ENCODE results near the gene CLCN5. TPM values are rescaled to one million over a fixed set of nuclear protein-coding genes. Genes with fewer than 3 reads are reported as not detected.
A peak's percentile ranks its signal among the peaks of the same experiment; 100 is the strongest.
"Not testable (repeated sequence)": the region's sequence is repeated elsewhere in the genome, so short reads cannot be mapped to it uniquely, and the experiment has no call there.

Gene CLCN5
- total and polyA plus RNA-seq, 8 donors = 1.5 to 5.3 (median 2.5) TPM

DNA sequence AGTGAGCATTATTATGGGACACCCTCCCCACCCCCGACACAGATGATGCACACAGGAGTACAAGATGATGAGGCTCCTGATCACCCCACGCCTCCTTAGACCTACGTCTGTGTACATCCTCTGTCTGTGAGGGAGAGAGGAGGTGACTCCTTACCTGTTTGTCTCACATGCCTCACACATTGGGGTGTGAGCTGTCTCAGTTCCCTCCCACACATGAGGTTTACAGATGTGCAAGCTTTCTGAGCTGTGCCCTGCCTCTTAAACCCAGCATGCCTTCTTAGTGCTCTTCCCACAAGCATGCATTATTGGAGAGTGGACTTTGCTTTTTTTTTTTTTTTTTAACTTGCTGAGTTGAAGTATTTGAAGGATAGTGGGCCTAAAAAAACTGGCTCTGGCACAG, 76.7 kb downstream of the CLCN5 start:
- no peak for DNase-seq
- Histone ChIP-seq H3K4me3 (no peak overlapping the region), H3K4me1 (no peaks in the 10 kb centered on the region), H3K27ac (no peak overlapping the region), H3K27me3 (no peaks in the 10 kb centered on the region), H3K36me3 (no peaks in the 10 kb centered on the region), H3K9me3 (no peaks in the 10 kb centered on the region)
- ATAC-seq = no peak
- TF ChIP-seq, protein P1, sequence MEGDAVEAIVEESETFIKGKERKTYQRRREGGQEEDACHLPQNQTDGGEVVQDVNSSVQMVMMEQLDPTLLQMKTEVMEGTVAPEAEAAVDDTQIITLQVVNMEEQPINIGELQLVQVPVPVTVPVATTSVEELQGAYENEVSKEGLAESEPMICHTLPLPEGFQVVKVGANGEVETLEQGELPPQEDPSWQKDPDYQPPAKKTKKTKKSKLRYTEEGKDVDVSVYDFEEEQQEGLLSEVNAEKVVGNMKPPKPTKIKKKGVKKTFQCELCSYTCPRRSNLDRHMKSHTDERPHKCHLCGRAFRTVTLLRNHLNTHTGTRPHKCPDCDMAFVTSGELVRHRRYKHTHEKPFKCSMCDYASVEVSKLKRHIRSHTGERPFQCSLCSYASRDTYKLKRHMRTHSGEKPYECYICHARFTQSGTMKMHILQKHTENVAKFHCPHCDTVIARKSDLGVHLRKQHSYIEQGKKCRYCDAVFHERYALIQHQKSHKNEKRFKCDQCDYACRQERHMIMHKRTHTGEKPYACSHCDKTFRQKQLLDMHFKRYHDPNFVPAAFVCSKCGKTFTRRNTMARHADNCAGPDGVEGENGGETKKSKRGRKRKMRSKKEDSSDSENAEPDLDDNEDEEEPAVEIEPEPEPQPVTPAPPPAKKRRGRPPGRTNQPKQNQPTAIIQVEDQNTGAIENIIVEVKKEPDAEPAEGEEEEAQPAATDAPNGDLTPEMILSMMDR (IDR thresholded peaks at IDR 0.05) = no peak
- no peak for FAIRE-seq
- intact Hi-C loops (cut with DNase I) = no loop called here
- WGBS, 2 donors = 91 to 93% methylated on average over 3 of the region's 3 CpGs

DNA sequence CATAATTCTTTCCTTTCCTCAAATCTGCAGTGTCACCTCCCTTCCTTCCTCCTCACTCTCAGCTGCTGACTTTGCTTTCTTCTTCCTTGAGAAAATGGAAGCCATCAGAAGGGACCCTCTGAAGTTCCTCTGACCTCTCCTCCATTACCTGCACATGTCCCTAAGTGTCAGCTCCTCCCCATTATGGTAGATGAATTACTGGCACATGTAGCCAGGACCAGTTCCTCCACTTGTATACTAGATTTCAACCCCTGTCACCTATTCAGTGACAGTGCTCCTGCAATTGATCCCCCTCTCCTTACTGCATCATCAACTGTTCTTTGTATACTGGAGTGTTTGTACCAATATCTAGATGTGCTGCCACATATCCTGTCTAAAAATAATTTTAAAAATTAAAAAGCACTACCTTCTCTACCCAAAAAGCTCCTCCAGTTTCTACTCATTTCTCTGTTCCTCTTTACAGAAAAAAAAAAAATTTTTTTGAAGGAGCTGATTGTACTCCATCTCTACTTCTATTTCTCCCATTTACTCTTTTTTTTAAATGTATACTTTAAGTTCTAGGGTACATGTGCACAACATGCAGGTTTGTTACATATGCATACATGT, 78.6 kb downstream of the CLCN5 start:
- Histone ChIP-seq H3K4me3 (no peak overlapping the region), H3K27me3 (no peaks in the 10 kb centered on the region), H3K4me1 (no peaks in the 10 kb centered on the region), H3K36me3 (no peaks in the 10 kb centered on the region), H3K9me3 (no peaks in the 10 kb centered on the region), H3K27ac (no peak overlapping the region)
- TF ChIP-seq, protein P1 (IDR thresholded peaks at IDR 0.05) = no peak
- no peak for ATAC-seq
- no peak for FAIRE-seq
- intact Hi-C loops (cut with DNase I) = no loop called here
- DNase-seq = no peak

DNA sequence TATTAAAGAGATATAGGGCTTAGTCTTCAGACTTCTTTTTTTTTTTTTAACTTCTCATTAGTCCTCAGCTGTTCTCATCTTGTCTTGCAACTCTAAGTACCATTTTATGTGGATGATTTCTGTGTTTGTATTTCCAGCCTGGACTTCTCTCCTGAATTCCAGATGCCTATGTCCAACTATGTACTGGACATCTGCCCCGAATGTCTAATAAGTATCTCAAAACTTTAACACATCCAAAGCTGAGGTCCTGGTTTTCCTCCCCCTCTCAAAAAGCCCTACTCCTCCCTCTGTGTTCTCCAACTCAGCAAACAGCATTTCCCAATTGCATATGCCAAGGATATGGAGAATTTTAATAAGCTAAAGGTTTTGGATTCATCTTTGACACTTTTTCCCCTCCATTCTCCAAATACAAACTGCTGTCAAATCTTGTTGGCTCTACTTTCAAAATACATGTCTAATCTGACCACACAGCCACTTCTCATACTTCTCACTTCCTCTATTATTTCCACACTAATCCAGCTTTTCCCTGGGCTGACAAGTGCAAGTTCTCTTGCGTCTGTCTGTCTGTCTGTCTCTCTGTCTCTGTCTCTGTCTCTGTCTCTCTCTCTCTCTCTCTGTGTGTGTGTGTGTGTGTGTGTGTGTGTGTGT, 79.8 kb downstream of the CLCN5 start:
- no peak overlapping the region for H3K27ac ChIP-seq
- TF ChIP-seq, protein P1 (IDR thresholded peaks at IDR 0.05) = no peak
- no peaks in the 10 kb centered on the region for H3K4me1 ChIP-seq
- 83 to 86% methylated on average over 2 of the region's 2 CpGs for WGBS, 2 donors
- FAIRE-seq (peak; percentile 99), ATAC-seq (no peak), DNase-seq (no peak)
- no peaks in the 10 kb centered on the region for H3K27me3 ChIP-seq
- intact Hi-C loops (cut with DNase I) = no loop called here
- H3K4me3 ChIP-seq = no peak overlapping the region
- no peaks in the 10 kb centered on the region for H3K9me3 ChIP-seq
- H3K36me3 ChIP-seq = no peaks in the 10 kb centered on the region

DNA sequence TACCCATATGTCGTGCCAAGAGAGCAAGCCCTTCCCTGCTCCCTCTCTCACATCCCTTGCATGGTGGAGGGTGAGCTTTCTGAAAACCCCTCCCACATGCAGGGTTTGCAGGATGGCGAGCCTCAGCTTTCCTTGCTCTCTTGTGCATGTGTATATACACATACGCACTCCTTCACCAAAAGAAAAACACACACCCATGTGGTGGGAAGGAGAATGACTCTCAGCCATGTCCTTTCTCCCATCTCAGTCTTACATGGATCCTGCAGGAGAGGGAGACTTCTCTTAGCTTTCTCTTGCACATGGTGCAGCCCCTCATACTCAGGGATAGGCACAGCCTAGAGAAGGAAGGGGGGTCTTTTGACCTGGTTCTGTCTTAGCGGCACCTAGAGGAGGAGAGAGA, 81.1 kb downstream of the CLCN5 start:
- Histone ChIP-seq H3K9me3 (no peaks in the 10 kb centered on the region), H3K4me1 (no peaks in the 10 kb centered on the region), H3K27ac (no peak overlapping the region), H3K27me3 (no peaks in the 10 kb centered on the region), H3K36me3 (no peaks in the 10 kb centered on the region), H3K4me3 (no peak overlapping the region)
- ATAC-seq (no peak), DNase-seq (no peak), FAIRE-seq (no peak)
- intact Hi-C loops (cut with DNase I) = no loop called here
- TF ChIP-seq, protein P1 (IDR thresholded peaks at IDR 0.05) = no peak
- 75 to 94% methylated on average over 4 of the region's 4 CpGs for WGBS, 2 donors

DNA sequence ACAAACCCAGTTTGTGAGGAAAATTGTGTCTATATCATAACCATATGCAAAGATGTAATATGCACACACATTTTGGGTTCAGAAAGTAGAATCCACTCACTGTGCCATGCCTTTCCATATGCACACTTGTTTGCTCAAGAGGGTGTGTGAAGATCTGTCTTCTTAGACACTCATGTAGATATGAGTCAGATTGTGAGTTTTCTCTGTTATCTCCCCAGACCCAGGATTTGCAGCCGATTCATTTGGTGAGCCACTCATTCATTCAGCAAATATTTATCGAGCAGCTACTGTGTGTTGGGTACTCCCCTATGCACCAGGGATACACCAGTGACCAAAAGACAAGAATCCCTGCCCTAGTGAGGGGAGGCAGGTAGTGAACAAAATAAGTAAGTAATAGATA, 81.5 kb downstream of the CLCN5 start:
- Histone ChIP-seq H3K36me3 (no peaks in the 10 kb centered on the region), H3K27ac (no peak overlapping the region), H3K27me3 (no peaks in the 10 kb centered on the region), H3K9me3 (no peaks in the 10 kb centered on the region), H3K4me1 (no peaks in the 10 kb centered on the region), H3K4me3 (no peak overlapping the region)
- ATAC-seq = no peak
- no peak for DNase-seq
- FAIRE-seq = no peak
- 45 to 73% methylated on average over 2 of the region's 2 CpGs for whole genome bisulfite sequencing, 2 donors
- intact Hi-C loops (cut with DNase I) = no loop called here
- TF ChIP-seq, protein P1 (IDR thresholded peaks at IDR 0.05) = no peak

DNA sequence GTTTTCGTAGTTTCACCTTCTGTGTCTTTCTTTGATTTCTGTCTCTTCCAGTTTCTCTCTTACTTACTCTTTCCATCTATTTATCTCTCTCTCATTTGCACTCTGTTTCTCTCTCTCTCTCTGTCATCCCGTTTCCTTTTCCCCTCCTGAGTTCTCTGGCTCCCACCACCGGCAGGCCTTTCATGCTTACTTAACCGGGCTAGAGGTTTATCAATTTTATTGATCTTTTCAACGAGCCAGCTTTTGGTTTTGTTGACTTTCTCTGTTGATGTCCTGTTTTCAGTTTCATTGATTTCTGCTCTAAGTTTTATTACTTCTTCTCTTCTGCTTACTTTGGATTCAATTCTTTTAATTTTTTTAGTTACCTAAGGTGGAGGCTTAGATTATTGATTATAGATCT, 103.2 kb downstream of the CLCN5 start:
- 23 to 27% methylated on average over 5 of the region's 5 CpGs for WGBS, 2 donors
- H3K4me3 ChIP-seq; H3K36me3 ChIP-seq; H3K4me1 ChIP-seq; ATAC-seq; intact Hi-C loops (cut with DNase I); H3K9me3 ChIP-seq; H3K27me3 ChIP-seq; DNase-seq; H3K27ac ChIP-seq; FAIRE-seq: not testable (repeated sequence)
